ENCODE measurements around the gene MID1. TPM values are rescaled to one million over a fixed set of nuclear protein-coding genes. Genes with fewer than 3 reads are reported as not detected.

Gene MID1
- total RNA-seq, 1 donor from 2014 or later: 31.2 TPM

DNA sequence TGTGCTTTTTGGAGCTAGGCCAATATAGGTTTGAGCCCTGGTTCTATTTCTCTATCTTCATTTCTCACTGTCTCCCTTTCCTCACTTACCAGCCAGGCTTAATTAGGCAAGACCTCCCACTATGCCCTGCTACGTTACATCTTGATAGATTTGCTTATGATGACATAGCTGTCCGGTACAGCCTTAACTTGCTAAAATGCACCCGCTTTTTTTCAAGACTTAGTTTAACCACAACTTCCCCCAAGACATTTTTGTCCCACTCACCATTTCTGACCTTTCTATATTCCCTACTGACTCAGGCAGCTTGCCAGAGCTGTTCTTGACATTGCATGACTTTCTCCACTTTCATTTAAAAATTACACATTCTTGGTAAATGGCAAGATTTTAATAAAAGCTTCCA lies 152.6 kb downstream of the MID1 start:
- H2AFZ ChIP-seq (ENCODE audit: low read depth, low read length): no peak overlapping the region
- H3K9ac ChIP-seq (ENCODE audit: low read length): no peak overlapping the region
- TF ChIP-seq EZH2 (IDR thresholded peaks at IDR 0.05; ENCODE audit: insufficient read depth, low read length) (no peak), CTCF (IDR thresholded peaks at IDR 0.05; ENCODE audit: insufficient read depth, low read depth, low read length) (no peak)
- Mint-ChIP-seq H3K27ac (ENCODE audit: unreplicated experiment) (no peak overlapping the region), H3K27me3 (ENCODE audit: low read depth, unreplicated experiment) (no peaks in the 10 kb centered on the region), H3K36me3 (ENCODE audit: low read depth, unreplicated experiment) (peaks cover 2% of the 10 kb centered on the region), H3K9me3 (ENCODE audit: unreplicated experiment) (no peaks in the 10 kb centered on the region), H3K4me1 (ENCODE audit: low read depth, unreplicated experiment) (peaks cover 5% of the 10 kb centered on the region), H3K4me3 (ENCODE audit: unreplicated experiment) (no peak overlapping the region)
- H3K27ac ChIP-seq (ENCODE audit: low read depth, low read length): peak overlapping the region; percentile 19
- no peaks in the 10 kb centered on the region for H3K79me2 ChIP-seq (ENCODE audit: insufficient read depth, low read length)
- H3K9me3 ChIP-seq (ENCODE audit: insufficient read depth, low read depth, low read length): no peaks in the 10 kb centered on the region
- H4K20me1 ChIP-seq (ENCODE audit: insufficient read depth, low read length): no peaks in the 10 kb centered on the region
- FAIRE-seq (peak; percentile 93), DNase-seq (ENCODE audit: low read depth) (peak; percentile 68)
- no peaks in the 10 kb centered on the region for H3K27me3 ChIP-seq (ENCODE audit: insufficient read depth, low read length)
- H3K36me3 ChIP-seq (ENCODE audit: insufficient read depth, low read length): peaks cover 10% of the 10 kb centered on the region
- H3K4me1 ChIP-seq (ENCODE audit: insufficient read depth, low read length): peaks cover 5% of the 10 kb centered on the region
- no peak overlapping the region for H3K4me3 ChIP-seq (ENCODE audit: insufficient read depth, low read depth, low read length)
- peak overlapping the region; percentile 18 for H3K4me2 ChIP-seq (ENCODE audit: low read length)

- Mint-ChIP-seq H3K4me3 (ENCODE audit: unreplicated experiment) (no peak overlapping the region), H3K36me3 (ENCODE audit: low read depth, unreplicated experiment) (peaks cover 4% of the 10 kb centered on the region), H3K27me3 (ENCODE audit: low read depth, unreplicated experiment) (no peaks in the 10 kb centered on the region), H3K9me3 (ENCODE audit: unreplicated experiment) (no peaks in the 10 kb centered on the region), H3K4me1 (ENCODE audit: low read depth, unreplicated experiment) (peaks cover 5% of the 10 kb centered on the region), H3K27ac (ENCODE audit: unreplicated experiment) (no peak overlapping the region)
- Histone ChIP-seq H3K4me3 (ENCODE audit: insufficient read depth, low read depth, low read length) (no peak overlapping the region), H3K36me3 (ENCODE audit: insufficient read depth, low read length) (peaks cover 10% of the 10 kb centered on the region), H3K9me3 (ENCODE audit: insufficient read depth, low read depth, low read length) (no peaks in the 10 kb centered on the region), H3K27ac (ENCODE audit: low read depth, low read length) (no peak overlapping the region), H3K27me3 (ENCODE audit: insufficient read depth, low read length) (no peaks in the 10 kb centered on the region), H3K4me1 (ENCODE audit: insufficient read depth, low read length) (peaks cover 5% of the 10 kb centered on the region), H2AFZ (ENCODE audit: low read depth, low read length) (no peak overlapping the region), H3K79me2 (ENCODE audit: insufficient read depth, low read length) (no peaks in the 10 kb centered on the region), H4K20me1 (ENCODE audit: insufficient read depth, low read length) (no peaks in the 10 kb centered on the region), H3K4me2 (ENCODE audit: low read length) (no peak overlapping the region), H3K9ac (ENCODE audit: low read length) (no peak overlapping the region)
- no peak for DNase-seq (ENCODE audit: low read depth)
- FAIRE-seq: peak; percentile 37
- no peak for TF ChIP-seq EZH2 (IDR thresholded peaks at IDR 0.05; ENCODE audit: insufficient read depth, low read length)
- TF ChIP-seq CTCF (IDR thresholded peaks at IDR 0.05; ENCODE audit: insufficient read depth, low read depth, low read length): no peak
These were observed 155.1 kb downstream of the MID1 start for GRCh38 chrX:10465254-10465653.

- Histone ChIP-seq H4K20me1 (ENCODE audit: insufficient read depth, low read length) (no peaks in the 10 kb centered on the region), H3K4me1 (ENCODE audit: insufficient read depth, low read length) (no peaks in the 10 kb centered on the region), H3K27ac (ENCODE audit: low read depth, low read length) (no peak overlapping the region), H3K27me3 (ENCODE audit: insufficient read depth, low read length) (no peaks in the 10 kb centered on the region), H3K36me3 (ENCODE audit: insufficient read depth, low read length) (peaks cover 5% of the 10 kb centered on the region), H2AFZ (ENCODE audit: low read depth, low read length) (no peak overlapping the region), H3K79me2 (ENCODE audit: insufficient read depth, low read length) (no peaks in the 10 kb centered on the region), H3K4me2 (ENCODE audit: low read length) (no peak overlapping the region), H3K9ac (ENCODE audit: low read length) (no peak overlapping the region), H3K4me3 (ENCODE audit: insufficient read depth, low read depth, low read length) (no peak overlapping the region), H3K9me3 (ENCODE audit: insufficient read depth, low read depth, low read length) (no peaks in the 10 kb centered on the region)
- no peak for TF ChIP-seq EZH2 (IDR thresholded peaks at IDR 0.05; ENCODE audit: insufficient read depth, low read length)
- TF ChIP-seq CTCF (IDR thresholded peaks at IDR 0.05; ENCODE audit: insufficient read depth, low read depth, low read length): no peak
- Mint-ChIP-seq H3K27me3 (ENCODE audit: low read depth, unreplicated experiment) (no peaks in the 10 kb centered on the region), H3K4me1 (ENCODE audit: low read depth, unreplicated experiment) (no peaks in the 10 kb centered on the region), H3K4me3 (ENCODE audit: unreplicated experiment) (no peak overlapping the region), H3K9me3 (ENCODE audit: unreplicated experiment) (no peaks in the 10 kb centered on the region), H3K36me3 (ENCODE audit: low read depth, unreplicated experiment) (peaks cover 5% of the 10 kb centered on the region), H3K27ac (ENCODE audit: unreplicated experiment) (no peak overlapping the region)
- DNase-seq (ENCODE audit: low read depth): peak; percentile 78
- peak; percentile 100 for FAIRE-seq
These were observed 163.3 kb downstream of the MID1 start for GRCh38 chrX:10457092-10457491.

Measured in astrocyte (in vitro differentiated cells and primary cell).